Myometrial cell (primary cell): ENCODE measurements around the gene GLIS2. TPM values are rescaled to one million over a fixed set of nuclear protein-coding genes. Genes with fewer than 3 reads are reported as not detected.

ENCODE experiments used
- total RNA-seq: library from RNA; depleted of rRNA; stranded (reverse); fragments of >200 nt; gene quantifications from 2 replicates; pipeline ENCODE4 v1.2.3, GENCODE V29; 2015

Gene GLIS2
- total RNA-seq = 6.7 and 6.9 TPM in 2 replicates

DNA sequence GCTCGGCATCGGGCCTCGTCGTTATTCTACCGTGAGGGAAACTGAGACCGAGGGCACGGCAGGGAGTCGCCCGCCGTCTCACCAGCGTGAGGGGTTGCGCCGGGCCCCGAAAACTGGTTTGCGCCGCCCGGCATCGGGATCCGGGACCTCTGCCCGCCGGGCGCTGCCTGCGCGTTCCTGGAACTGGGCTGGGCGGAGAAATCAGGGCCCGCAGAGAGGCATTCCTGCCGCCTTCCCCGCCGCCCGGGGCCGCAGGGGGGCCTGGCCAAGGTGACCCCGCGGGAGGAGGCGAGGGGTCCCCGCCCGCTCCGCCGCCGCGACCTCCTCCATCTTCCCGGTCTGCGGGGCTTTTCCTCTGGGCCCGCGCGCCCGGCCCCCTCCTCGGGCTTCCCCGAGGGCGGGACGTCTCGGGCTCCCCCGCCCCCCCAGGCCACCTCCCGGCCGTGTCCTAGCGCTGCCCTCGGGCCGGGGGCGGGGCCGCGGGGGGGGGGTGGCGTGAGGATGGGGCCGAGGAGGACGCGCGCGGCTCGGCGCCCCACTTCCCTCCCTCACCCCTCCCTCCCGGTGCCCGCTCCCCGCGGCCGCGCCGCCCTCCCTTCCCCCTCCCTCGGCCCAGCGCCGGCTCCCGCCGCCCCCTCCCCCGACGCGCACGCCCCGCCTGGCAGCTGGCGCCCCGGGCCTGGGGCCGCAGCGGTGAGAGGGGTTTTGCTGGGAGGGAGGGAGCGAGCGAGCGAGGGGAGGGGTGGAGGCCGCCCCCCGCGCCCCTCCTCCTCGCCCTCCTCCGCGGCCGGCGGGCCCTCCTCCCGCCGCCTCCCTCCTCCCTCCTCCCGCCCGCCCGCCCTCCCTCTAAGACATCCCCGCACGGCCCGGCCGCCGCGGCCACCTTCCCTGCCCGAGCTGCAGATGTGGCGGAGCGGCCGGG is at the start of gene GLIS2:
GLIS2 (plus strand) TSS at position 882 of the 922 bp plus-strand sequence. CDS start 16,214 bp downstream, outside the sequence.

DNA sequence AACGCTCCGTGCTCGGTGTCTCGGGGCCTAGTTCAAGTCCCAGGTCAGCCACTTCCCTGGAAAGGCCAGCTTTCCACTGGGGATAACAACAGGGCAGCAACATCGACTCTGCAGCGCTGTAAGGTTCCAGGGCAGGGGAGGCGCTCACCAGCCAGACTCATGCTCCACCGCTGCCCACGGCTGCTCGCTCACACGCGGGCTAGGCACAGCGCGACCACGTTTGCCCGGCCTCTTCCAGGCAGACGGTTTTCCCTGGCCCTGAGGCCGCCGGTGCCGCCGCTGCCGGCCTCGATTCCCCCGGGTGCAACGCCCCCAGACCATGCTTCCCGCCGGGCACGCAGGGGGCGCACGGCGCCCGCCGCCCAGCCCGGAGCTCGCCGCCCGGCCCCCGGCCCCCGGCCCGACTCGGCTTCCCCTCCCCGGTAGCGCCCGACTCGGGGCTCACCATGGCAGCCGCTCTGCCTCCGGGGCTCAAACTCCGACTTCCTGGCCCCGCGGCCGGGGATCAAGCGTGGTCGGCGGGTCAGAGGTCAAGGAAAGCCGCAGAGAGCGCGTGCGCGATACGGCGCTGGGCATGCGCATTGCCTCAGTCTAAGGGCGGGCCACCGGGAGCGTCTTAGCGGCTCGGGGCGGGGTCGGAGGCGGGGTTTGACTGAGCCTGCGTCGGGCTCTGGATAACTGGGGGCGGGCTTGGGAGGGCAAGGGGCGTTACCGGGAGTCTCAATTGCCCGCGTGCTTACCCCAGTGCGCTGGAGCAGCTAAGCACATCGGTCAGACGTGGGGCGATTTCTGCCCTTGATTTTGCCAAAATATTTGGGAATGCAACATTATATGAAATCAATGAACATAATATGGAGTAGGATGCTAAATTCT is 35.2 kb downstream of the GLIS2 start, which contains the start of gene PAM16:
PAM16 (minus strand) TSS at position 535 of the 873 bp plus-strand sequence; CDS start at position 448, 87 bp downstream.

DNA sequence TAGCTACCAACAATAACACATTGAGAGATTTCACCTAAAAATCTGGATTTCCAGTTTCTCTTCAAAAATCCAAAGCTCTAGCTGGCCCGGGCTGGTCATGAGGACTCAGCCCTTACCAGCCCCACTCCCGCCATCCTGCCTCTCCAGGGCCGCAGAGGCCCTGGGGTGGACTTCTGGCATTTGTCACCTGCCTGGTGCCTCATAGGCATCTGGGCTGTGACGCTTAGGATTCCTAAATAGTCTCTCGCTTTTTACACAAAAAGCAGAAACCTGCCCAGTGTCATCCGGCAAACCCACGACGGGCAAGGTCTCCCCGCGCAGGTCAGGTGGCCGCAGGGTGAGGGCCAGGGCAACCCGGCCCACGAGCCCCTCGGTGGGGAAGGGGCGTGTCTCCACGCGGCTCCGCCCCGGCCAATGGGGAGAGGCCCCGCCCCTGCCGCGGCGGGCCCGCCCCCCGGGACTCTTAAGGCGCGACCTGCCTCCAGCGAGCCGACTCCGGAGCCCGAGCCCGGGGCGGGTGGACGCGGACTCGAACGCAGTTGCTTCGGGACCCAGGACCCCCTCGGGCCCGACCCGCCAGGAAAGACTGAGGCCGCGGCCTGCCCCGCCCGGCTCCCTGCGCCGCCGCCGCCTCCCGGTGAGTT is 55.6 kb downstream of the GLIS2 start, which contains the start of gene VASN:
VASN (plus strand) TSS at position 492 of the 644 bp plus-strand sequence. CDS start 9,030 bp downstream, outside the sequence.

Other genes starting within 250 kb of the GLIS2 start
- gene ADCY9, start 199.6 kb upstream of the GLIS2 start, total RNA-seq = 25.9 and 35.7 TPM in 2 replicates
- 0.29 and 0.89 TPM in 2 replicates for gene SRL, start 74.0 kb upstream of the GLIS2 start, total RNA-seq
- 5.8 and 7.8 TPM in 2 replicates for gene TFAP4, start 43.0 kb upstream of the GLIS2 start, total RNA-seq
- 29.1 and 32.4 TPM in 2 replicates for gene PAM16, start 35.3 kb downstream of the GLIS2 start, total RNA-seq
- gene VASN, start 55.8 kb downstream of the GLIS2 start, total RNA-seq = 108 and 121 TPM in 2 replicates
- 13.3 and 14.1 TPM in 2 replicates for gene CORO7, start 100.5 kb downstream of the GLIS2 start, total RNA-seq
- gene DNAJA3, start 109.8 kb downstream of the GLIS2 start, total RNA-seq = 44.1 and 49.4 TPM in 2 replicates
- 78.9 and 86.2 TPM in 2 replicates for gene NMRAL1, start 158.6 kb downstream of the GLIS2 start, total RNA-seq
- 58.8 and 79.6 TPM in 2 replicates for gene HMOX2, start 160.3 kb downstream of the GLIS2 start, total RNA-seq
- 6.6 and 10.1 TPM in 2 replicates for gene CDIP1, start 222.7 kb downstream of the GLIS2 start, total RNA-seq
- not detected in 2 replicates for gene C16orf96, start 240.3 kb downstream of the GLIS2 start, total RNA-seq